Measurements from ENCODE around the gene ENOX1.

ENOX1 gene

DNA sequence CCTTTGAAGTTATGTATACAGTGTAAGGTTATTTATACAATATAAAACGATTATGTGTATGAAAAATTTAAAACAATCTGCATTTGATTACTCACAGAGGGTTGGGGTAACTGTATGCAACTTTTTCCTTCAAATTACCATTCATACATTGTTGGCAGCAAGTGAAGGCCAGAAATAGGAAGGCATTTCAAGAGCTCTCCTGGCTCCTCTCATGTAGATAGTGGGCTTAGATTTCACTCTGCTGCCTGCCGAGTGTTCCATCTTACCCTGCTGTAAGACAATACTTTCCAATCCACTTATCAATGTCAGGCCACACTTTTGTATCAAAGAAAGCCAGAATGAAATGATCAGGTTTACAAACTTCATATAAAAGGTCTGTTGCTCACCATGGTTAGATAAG lies 518.1 kb downstream of the ENOX1 start:
- DNase-seq, result no peak

DNA sequence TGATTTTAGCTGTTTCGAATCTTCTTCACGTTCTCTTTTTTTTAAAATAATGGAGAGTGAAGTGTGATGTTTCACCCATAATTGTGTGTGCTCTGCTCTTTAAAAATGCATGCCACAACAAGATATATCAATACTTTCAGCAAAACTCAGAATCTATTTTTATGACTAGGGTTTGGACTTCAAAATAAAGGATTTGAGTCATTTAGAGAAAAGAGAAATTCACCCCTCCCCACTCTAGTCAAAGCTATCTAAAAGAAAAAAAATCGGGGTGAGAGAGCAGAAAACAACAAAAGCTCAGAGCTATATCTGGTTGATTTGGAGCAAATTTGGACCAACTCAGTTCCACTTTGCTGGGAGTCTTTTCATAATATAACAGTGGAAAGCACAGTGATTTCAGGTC lies 518.9 kb downstream of the ENOX1 start:
- no peak for DNase-seq

DNA sequence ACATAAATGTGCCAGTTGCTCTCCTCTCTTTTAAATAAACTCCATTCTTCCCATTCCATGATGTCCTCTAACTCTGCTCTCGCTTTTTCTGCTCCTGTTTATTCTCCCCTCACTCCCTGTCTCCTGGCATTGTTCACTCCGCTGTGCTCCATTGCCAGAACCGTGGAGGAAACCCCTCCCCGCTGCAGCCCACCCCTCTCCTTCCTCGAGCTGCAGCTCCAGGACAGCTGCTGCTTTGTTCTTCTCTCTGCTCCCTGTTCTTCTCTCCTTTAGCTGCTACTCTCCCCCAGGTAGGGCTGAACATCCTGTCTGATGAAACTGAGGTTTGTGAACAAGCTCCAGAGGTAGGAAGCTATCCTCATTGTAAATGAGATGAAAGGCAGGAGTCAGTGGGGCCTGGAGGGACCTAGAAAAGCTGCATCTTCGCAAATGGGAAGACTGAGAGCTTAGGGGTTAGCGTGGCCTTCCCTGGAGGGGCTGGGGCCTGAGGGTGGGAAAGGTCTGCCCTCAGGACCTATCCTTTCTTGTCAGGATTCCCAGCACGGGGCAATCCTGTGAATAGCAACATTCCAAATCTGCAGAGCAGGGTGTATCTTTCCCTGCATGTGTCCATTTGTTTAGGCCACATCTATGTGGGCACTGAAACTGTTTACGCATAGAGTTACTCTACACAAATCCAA lies 519.7 kb downstream of the ENOX1 start:
- no peak for DNase-seq

DNA sequence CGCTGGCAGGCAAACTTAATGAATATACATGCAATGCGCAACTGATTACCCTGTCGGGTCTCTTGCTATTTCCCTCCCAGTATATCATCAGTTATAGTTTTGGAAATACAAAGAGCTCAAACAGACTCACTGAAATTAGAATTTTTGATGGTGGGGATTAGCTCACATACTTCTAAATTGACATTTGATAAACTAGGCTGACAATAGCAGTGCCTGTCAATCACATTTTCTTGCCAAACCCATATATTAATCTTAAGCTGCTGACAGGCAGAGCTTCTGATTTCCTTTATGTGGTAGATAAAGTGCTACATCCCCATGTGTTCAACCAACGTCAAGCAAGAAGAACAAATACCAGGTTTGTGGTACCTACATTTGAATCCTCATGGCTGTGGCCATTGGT lies 521.7 kb downstream of the ENOX1 start:
- no peak for DNase-seq

GRCh38 chr13:43264458-43264857 lies 522.3 kb downstream of the ENOX1 start:
- no peak for DNase-seq

GRCh38 chr13:43263047-43263446 lies 523.7 kb downstream of the ENOX1 start:
- DNase-seq, result no peak

GRCh38 chr13:43260999-43261398 lies 525.8 kb downstream of the ENOX1 start:
- no peak for DNase-seq

DNA sequence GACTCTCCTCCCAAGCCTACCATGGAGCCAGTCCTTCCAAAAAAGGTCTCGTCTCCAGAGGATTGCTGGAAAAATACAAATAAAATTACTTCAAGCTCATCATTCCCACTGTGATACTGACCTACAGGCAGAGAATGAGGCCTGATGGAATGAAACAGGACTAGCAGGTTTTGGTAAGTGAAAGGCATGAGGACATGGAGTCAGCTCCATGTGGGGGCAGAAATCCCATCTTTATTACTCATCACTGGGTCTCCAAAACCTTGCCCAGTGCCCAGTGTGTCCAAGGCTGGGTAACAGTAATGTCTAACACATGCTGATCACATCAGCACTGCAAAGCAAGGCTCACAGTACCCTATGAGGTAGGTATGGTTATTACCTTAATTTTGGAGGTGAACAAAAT lies 528.0 kb downstream of the ENOX1 start:
- DNase-seq, result no peak

GRCh38 chr13:43257765-43258164 lies 529.0 kb downstream of the ENOX1 start:
- DNase-seq, result no peak

DNA sequence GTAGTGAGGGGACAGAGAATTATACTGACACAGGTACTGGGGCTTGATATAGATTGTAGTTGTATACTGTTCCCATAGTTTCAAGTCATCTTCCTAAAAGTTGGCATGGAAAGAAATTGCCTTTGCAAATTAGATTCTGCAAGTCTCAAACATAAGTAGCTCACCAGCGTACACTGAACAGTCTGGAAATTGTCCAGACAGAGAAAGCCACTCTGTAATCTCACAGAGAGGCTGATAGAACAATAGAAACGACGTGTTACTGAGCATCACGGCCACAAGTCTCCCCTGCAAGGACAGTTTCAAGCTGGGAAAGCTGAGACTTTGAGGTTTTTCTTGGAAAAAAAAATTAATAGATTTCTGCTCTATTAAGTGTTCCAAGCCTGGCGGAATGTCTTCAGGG lies 534.8 kb downstream of the ENOX1 start:
- DNase-seq, result no peak

GRCh38 chr13:43246382-43246781 lies 540.4 kb downstream of the ENOX1 start:
- DNase-seq, result no peak

- DNase-seq, result no peak
Measured at GRCh38 chr13:43245374-43245964, 541.3 kb downstream of the ENOX1 start.

GRCh38 chr13:43244481-43244880 lies 542.3 kb downstream of the ENOX1 start:
- DNase-seq, result peak; percentile 35

- no peak for DNase-seq
Measured at GRCh38 chr13:43243711-43244110, 543.1 kb downstream of the ENOX1 start.

- DNase-seq, result no peak
Measured at GRCh38 chr13:43242040-43242439, 544.7 kb downstream of the ENOX1 start.

- peak; percentile 11 for DNase-seq
Measured at GRCh38 chr13:43240278-43240677, 546.5 kb downstream of the ENOX1 start.

- no peak for DNase-seq
Measured at GRCh38 chr13:43239275-43239840, 547.4 kb downstream of the ENOX1 start.

GRCh38 chr13:43238341-43239083 lies 548.3 kb downstream of the ENOX1 start:
- no peak for DNase-seq

DNA sequence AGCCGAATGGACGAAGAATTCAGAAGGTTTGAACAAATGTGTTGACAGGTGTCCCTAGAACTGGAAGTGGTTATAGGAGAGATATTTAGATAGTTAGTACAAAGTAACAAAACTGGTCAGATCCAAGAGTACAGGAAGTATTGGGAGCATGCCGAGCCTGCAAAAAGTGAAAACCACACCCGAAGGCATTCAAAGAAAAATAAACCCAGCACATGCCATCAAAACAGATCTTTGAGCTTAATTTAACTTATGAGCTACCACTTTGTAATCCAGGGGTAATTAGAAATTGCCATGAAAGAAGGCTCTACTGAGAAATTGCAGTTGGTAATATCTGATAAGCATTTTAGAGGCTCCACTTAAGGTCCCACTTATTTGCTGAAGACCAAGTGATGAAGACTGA lies 549.2 kb downstream of the ENOX1 start:
- DNase-seq, result no peak

GRCh38 chr13:43235028-43235427 lies 551.7 kb downstream of the ENOX1 start:
- no peak for DNase-seq

GRCh38 chr13:43232873-43233265 lies 553.9 kb downstream of the ENOX1 start:
- DNase-seq, result no peak

DNA sequence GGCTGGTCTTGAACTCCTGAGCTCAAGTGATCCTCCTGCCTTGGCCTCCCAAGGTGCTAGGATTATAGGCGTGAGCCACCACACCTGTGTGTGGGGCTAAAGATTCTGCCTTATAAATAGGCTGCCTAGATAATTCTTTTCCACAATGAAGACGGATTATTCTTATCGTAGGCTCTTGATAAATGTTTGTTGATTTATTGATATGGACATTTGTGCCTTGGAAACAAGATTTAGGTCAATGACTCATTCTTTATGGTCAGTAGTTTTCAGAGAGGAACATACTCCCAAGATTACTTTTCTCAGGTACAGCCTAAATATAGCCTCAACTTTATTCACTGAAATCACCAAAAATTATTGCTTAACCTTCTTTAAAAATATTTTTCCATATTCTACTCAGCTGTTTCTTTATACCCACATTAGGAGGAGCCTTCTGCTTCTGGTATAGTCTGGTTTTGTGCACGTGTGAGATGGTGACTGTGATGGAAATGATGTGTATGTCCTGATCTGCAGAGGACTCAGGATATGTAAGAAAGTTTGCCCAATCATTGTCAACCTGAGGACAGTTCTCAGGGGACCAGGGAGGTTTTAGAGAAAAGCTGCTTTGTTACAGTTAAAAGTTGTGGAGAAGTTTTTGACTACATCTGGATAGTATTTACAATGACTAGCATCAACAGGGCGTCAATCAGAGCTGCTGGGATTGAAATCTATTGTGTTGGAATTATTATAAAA lies 554.5 kb downstream of the ENOX1 start:
- no peak for DNase-seq

- DNase-seq, result no peak
Measured at GRCh38 chr13:43230989-43231388, 555.8 kb downstream of the ENOX1 start.

All from suppressor macrophage treated with lipopolysaccharide for 4 hours (primary cell).